ENCODE measurements around the gene TACO1.

DNA sequence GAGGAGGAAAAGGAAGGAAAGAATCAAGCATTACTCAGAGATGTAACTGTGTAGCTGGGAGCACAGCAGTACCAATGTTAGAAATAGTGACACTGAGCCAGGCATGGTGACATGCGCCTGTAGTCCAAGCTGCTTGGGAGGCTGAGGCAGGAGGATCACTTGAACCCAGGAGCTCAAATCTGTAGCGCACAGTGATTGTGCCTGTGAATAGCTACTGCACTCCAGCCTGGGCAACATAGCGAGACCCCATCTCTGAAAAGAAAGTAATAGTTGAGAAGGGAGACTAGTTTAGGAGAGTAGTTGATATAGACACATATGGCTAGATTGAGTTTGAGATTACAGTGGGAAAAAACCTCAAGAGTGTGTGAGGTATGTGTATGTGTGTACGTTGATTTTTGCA is 39.3 kb downstream of the TACO1 start:
- TF ChIP-seq, protein P1, sequence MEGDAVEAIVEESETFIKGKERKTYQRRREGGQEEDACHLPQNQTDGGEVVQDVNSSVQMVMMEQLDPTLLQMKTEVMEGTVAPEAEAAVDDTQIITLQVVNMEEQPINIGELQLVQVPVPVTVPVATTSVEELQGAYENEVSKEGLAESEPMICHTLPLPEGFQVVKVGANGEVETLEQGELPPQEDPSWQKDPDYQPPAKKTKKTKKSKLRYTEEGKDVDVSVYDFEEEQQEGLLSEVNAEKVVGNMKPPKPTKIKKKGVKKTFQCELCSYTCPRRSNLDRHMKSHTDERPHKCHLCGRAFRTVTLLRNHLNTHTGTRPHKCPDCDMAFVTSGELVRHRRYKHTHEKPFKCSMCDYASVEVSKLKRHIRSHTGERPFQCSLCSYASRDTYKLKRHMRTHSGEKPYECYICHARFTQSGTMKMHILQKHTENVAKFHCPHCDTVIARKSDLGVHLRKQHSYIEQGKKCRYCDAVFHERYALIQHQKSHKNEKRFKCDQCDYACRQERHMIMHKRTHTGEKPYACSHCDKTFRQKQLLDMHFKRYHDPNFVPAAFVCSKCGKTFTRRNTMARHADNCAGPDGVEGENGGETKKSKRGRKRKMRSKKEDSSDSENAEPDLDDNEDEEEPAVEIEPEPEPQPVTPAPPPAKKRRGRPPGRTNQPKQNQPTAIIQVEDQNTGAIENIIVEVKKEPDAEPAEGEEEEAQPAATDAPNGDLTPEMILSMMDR (conservative IDR thresholded peaks at IDR 0.05; ENCODE audit: low read depth in 2 of 2): no peak
- TF ChIP-seq EZH2phosphoT487 (IDR thresholded peaks at IDR 0.05; ENCODE audit: unreplicated experiment): no peak
- no peak for TF ChIP-seq EZH2 (IDR thresholded peaks at IDR 0.05; ENCODE audit: low read depth, unreplicated experiment)
- TF ChIP-seq POLR2AphosphoS5 (IDR thresholded peaks at IDR 0.05; ENCODE audit: low read depth): no peak
- no peak for TF ChIP-seq CREB1 (CRISPR knock-in tag; IDR thresholded peaks at IDR 0.05; ENCODE audit: low read depth)

Measured in GM23338 (cell line).